ENCODE measurements around the gene EIF3I.

- TF ChIP-seq SREBF1 (IDR thresholded peaks at IDR 0.05; ENCODE audit: low read length) = no peak
- TF ChIP-seq CTCF (IDR thresholded peaks at IDR 0.05 in 2 of 3, conservative IDR thresholded peaks at IDR 0.05 in 1 of 3; ENCODE audit: control insufficient read depth in 2 of 3, extremely low read depth in 1 of 3, insufficient read depth in 1 of 3, low read depth in 3 of 3, low read length in 3 of 3) = no peak
- TF ChIP-seq SIX5 (IDR thresholded peaks at IDR 0.05; ENCODE audit: low read depth, low read length, severe bottlenecking) = no peak
- TF ChIP-seq CREB1 (IDR thresholded peaks at IDR 0.05; ENCODE audit: low read depth) = no peak
Observed at GRCh38 chr1:32249831-32250525, 27.8 kb downstream of the EIF3I start.

All from GM12878 (cell line).